Peyer's patch (tissue), 4 donors: Measurements from ENCODE around the gene PTPRM. TPM values are rescaled to one million over a fixed set of nuclear protein-coding genes. Genes with fewer than 3 reads are reported as not detected.

Experiments used
- DNase-seq, 3 donors: peaks; one replicate each; pipeline ENCODE4 v3.0.0-alpha.2; 2017 to 2019
- H3K27ac ChIP-seq, 4 donors: fragments of 200-600 bp; sonication (generic); one replicate each; pipeline ENCODE4 v1.5.1; 2016 to 2019
- H3K27me3 ChIP-seq, 2 donors: fragments of 200-600 bp; sonication (generic); one replicate each; pipeline ENCODE4 v1.5.1; 2019
- H3K36me3 ChIP-seq, 3 donors: fragments of 200-600 bp; sonication (generic); one replicate each; pipeline ENCODE4 v1.5.1; 2016 to 2019
- H3K4me1 ChIP-seq, 4 donors: fragments of 200-600 bp; sonication (generic); one replicate each; pipeline ENCODE4 v1.5.1; 2016 to 2019
- H3K4me3 ChIP-seq, 4 donors: fragments of 200-600 bp; sonication (generic); 1 replicate in 3 of 4; 2 replicates in 1 of 4; pipeline ENCODE4 v1.5.1; 2016 to 2019; ENCODE audit warnings: mild to moderate bottlenecking in 1 of 4
- H3K9me3 ChIP-seq, 4 donors: fragments of 200-600 bp; sonication (generic); one replicate each; pipeline ENCODE4 v1.5.1; 2016 to 2019; ENCODE audit warnings: mild to moderate bottlenecking in 1 of 4
- POLR2A ChIP-seq, 2 donors: fragments of 450-650 bp; IDR thresholded peaks; one replicate each; pipeline ENCODE4 v1.5.1; 2017; ENCODE audit warnings: antibody characterized with exemption in 2 of 2, mild to moderate bottlenecking in 2 of 2, moderate library complexity in 2 of 2
- total RNA-seq, 4 donors: library from RNA; depleted of rRNA; stranded (reverse); fragments of >200 nt; gene quantifications; one replicate each; pipeline ENCODE4 v1.1.0, GENCODE V29; 2016
- TF ChIP-seq, protein P1 (sequence below), 6 experiments: fragments of 450-650 bp in 4 of 6; fragments of 200-600 bp in 2 of 6; sonication (generic) in 1 of 6; IDR thresholded peaks; one replicate each; pipeline ENCODE4 v1.5.1; 2017 to 2019; ENCODE audit warnings: antibody characterized with exemption in 6 of 6, mild to moderate bottlenecking in 3 of 6, moderate library complexity in 1 of 6

Gene PTPRM
- total RNA-seq, 4 donors from 2014 or later = 39.6 to 211 (median 80.3) TPM

GRCh38 chr18:7524786-7525185 lies 42.3 kb upstream of the PTPRM start:
- H3K4me3 ChIP-seq = no peak overlapping the region
- H3K4me1 ChIP-seq = no peaks in the 10 kb centered on the region
- H3K36me3 ChIP-seq = no peaks in the 10 kb centered on the region
- DNase-seq = no peak
- no peak overlapping the region for H3K27ac ChIP-seq
- H3K27me3 ChIP-seq = no peaks in the 10 kb centered on the region
- TF ChIP-seq, protein P1, sequence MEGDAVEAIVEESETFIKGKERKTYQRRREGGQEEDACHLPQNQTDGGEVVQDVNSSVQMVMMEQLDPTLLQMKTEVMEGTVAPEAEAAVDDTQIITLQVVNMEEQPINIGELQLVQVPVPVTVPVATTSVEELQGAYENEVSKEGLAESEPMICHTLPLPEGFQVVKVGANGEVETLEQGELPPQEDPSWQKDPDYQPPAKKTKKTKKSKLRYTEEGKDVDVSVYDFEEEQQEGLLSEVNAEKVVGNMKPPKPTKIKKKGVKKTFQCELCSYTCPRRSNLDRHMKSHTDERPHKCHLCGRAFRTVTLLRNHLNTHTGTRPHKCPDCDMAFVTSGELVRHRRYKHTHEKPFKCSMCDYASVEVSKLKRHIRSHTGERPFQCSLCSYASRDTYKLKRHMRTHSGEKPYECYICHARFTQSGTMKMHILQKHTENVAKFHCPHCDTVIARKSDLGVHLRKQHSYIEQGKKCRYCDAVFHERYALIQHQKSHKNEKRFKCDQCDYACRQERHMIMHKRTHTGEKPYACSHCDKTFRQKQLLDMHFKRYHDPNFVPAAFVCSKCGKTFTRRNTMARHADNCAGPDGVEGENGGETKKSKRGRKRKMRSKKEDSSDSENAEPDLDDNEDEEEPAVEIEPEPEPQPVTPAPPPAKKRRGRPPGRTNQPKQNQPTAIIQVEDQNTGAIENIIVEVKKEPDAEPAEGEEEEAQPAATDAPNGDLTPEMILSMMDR (IDR thresholded peaks at IDR 0.05) = no peak
- TF ChIP-seq POLR2A (IDR thresholded peaks at IDR 0.05) = no peak
- H3K9me3 ChIP-seq = no peaks in the 10 kb centered on the region

DNA sequence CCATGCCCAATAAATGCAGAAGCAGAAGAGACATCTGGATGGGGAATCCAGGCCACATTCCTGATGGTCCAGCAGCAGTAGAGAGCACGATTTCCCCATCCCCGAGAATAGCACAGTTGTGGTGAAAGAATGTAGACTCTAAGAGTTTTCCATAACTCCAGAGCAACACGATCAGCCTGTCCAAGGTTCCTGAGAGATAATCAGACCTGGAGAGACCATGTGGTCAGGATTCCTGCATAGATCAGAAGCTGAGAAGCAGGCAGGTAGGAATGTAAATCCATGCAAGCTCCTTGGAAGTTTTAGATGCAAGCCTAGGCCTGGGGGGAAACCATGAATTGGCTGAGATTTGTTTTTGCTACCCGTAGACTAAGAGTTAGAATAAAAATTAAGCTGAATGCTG lies 34.2 kb upstream of the PTPRM start:
- H3K9me3 ChIP-seq = no peaks in the 10 kb centered on the region

GRCh38 chr18:7535436-7536205 lies 31.5 kb upstream of the PTPRM start:
- Histone ChIP-seq H3K27me3 (no peaks in the 10 kb centered on the region), H3K9me3 (no peaks in the 10 kb centered on the region), H3K4me1 (no peaks in the 10 kb centered on the region), H3K36me3 (no peaks in the 10 kb centered on the region), H3K27ac (no peak overlapping the region), H3K4me3 (no peak overlapping the region)
- TF ChIP-seq, protein P1 (IDR thresholded peaks at IDR 0.05) = no peak
- no peak for TF ChIP-seq POLR2A (IDR thresholded peaks at IDR 0.05)
- no peak for DNase-seq

More for the DNA sequence above, 34.2 kb upstream of the PTPRM start:
- Histone ChIP-seq H3K36me3 (no peaks in the 10 kb centered on the region), H3K4me3 (no peak overlapping the region), H3K4me1 (no peaks in the 10 kb centered on the region), H3K27me3 (no peaks in the 10 kb centered on the region), H3K27ac (no peak overlapping the region)
- no peak for TF ChIP-seq POLR2A (IDR thresholded peaks at IDR 0.05)
- TF ChIP-seq, protein P1 (IDR thresholded peaks at IDR 0.05) = no peak
- DNase-seq = no peak

GRCh38 chr18:7537145-7537544 lies 30.0 kb upstream of the PTPRM start:
- no peak overlapping the region for H3K27ac ChIP-seq
- H3K9me3 ChIP-seq = no peaks in the 10 kb centered on the region
- H3K27me3 ChIP-seq = no peaks in the 10 kb centered on the region
- H3K36me3 ChIP-seq = no peaks in the 10 kb centered on the region
- DNase-seq = no peak
- TF ChIP-seq, protein P1 (IDR thresholded peaks at IDR 0.05) = no peak
- no peak for TF ChIP-seq POLR2A (IDR thresholded peaks at IDR 0.05)
- no peaks in the 10 kb centered on the region for H3K4me1 ChIP-seq
- H3K4me3 ChIP-seq = no peak overlapping the region

DNA sequence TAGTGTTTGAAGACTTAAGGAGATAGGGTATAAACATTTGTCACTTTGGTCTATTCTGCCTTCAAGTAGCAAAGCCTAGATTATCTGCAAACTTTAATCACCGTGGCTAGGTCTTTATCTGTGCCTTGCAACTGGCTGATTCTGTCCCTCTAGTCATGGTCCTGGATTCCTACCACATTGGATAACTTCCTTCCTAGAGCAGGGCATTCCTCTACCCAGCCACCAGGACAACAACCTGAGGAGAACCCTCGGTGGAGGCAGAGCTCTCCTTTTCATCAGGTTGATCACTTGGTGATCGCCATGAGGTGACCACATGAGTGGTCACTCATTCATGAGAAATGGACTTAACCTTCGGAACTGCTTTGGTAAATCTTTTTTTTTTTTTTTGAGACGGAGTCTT lies 25.3 kb upstream of the PTPRM start:
- TF ChIP-seq, protein P1 (IDR thresholded peaks at IDR 0.05) = no peak
- no peak for TF ChIP-seq POLR2A (IDR thresholded peaks at IDR 0.05)
- no peaks in the 10 kb centered on the region for H3K36me3 ChIP-seq
- no peak overlapping the region for H3K27ac ChIP-seq
- no peaks in the 10 kb centered on the region for H3K9me3 ChIP-seq
- no peaks in the 10 kb centered on the region for H3K27me3 ChIP-seq
- no peak overlapping the region for H3K4me3 ChIP-seq
- DNase-seq = no peak
- H3K4me1 ChIP-seq = no peaks in the 10 kb centered on the region
